ENCODE data around the gene WDR6. TPM values are rescaled to one million over a fixed set of nuclear protein-coding genes. Genes with fewer than 3 reads are reported as not detected.

Gene WDR6
- total RNA-seq, 2 experiments from 2014 or later, result 135 to 148 TPM

DNA sequence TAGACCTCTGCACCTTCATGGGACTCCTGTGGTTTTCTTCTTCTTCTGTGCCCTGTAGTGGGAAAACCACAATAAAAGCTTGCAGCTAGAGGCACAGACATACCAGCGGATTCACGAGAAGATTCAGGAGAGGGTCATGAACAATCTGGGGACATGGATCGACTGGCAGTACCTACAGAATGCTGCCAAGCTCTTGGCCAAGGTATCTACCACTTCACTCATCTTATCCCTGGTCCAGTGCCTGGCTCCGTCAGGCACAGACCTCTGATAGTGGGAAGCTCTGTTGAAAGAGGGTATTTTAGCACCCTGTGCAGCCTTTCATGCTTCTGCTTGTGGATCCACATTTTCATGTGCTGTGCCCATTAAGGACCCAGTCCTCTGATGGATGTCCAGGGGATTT is 26.9 kb upstream of the WDR6 start:
- Mint-ChIP-seq H3K4me3 (no peak overlapping the region), H3K27ac (no peak overlapping the region), H3K27me3 (no peaks in the 10 kb centered on the region), H3K9me3 (no peaks in the 10 kb centered on the region), H3K4me1 (peaks cover 2% of the 10 kb centered on the region), H3K36me3 (ENCODE audit: low read depth) (peaks cover 59% of the 10 kb centered on the region)
- ChIA-PET POLR2A (interaction anchor here (1.4 kb wide), 1 partner anchor 9 kb away, joined by 3 read pairs; no protein-coding TSS in a partner anchor), CTCF (interaction anchor here (0.6 to 1.0 kb wide), 2 partner anchors 27 to 109 kb away, joined by 3 to 4 read pairs; partner anchors contain the start of gene WDR6)
- DNase-seq, result no peak

DNA sequence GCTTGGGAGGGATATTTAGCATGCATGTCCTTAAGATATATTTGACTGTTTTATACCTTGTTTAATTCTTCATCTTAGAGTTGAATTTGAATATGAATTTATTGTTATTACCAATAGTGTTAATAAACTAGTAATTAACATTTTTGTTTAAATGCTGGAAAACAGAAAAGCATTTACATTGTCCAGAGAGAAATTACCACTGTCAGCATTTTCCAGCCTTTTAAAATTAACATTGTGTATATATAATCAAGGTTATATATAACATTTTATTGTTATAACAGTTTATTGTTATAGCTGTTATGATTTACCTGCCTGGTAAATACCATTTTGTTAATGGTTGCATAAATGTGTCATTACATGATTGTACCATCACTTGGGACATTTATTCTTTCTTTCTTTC is 25.2 kb upstream of the WDR6 start:
- Mint-ChIP-seq H3K27ac (no peak overlapping the region), H3K9me3 (no peaks in the 10 kb centered on the region), H3K27me3 (no peaks in the 10 kb centered on the region), H3K4me1 (peaks cover 2% of the 10 kb centered on the region), H3K4me3 (no peak overlapping the region), H3K36me3 (ENCODE audit: low read depth) (peaks cover 59% of the 10 kb centered on the region)
- no peak for DNase-seq
- CTCF ChIA-PET, result no interaction called here
- POLR2A ChIA-PET, result no interaction called here

DNA sequence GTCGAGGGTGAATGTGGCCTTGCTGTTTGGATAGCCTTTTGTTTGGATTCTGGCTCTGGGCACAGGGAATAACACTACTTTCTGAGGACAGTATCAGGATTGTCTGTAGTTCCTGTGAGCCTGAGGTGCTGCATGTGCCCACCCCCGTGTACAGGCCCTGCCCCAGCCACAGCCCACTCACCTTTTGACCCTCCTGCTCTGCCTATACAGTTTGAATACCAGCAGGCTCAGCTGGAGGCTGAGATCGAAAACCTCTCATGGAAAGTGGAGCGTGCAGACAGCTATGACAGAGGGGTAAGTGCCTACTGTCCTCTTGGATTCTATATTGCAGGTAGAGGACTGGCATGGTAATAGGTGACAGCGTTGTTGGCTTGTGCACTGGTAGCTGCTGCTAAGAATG is 24.5 kb upstream of the WDR6 start:
- ChIA-PET CTCF (no interaction called here), POLR2A (no interaction called here)
- Mint-ChIP-seq H3K27ac (no peak overlapping the region), H3K4me1 (peaks cover 3% of the 10 kb centered on the region), H3K27me3 (no peaks in the 10 kb centered on the region), H3K36me3 (ENCODE audit: low read depth) (peaks cover 57% of the 10 kb centered on the region), H3K9me3 (no peaks in the 10 kb centered on the region), H3K4me3 (no peak overlapping the region)
- no peak for DNase-seq

DNA sequence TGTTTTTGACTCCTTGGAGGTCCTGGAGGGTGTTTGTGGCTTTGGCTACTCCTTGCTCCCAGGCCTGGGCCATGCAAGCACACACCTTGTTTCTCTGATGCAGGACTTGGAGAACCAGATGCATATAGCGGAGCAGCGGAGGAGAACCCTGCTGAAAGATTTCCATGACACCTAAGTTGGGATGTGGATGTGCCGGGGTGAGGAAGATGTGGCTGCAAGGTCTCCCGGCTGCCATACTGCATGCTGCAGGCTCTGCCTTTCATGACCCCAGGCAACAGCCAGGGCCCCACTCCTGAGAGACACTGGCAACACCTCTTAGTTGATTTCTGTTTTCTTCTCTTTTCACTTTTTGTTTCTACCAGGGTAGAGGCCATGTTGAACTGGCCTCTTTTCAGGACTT is 24.1 kb upstream of the WDR6 start:
- no peak overlapping the region for H3K4me3 Mint-ChIP-seq
- H3K9me3 Mint-ChIP-seq, result no peaks in the 10 kb centered on the region
- no peak overlapping the region for H3K27ac Mint-ChIP-seq
- ChIA-PET POLR2A (no interaction called here), CTCF (no interaction called here)
- no peak for DNase-seq
- H3K4me1 Mint-ChIP-seq, result peaks cover 7% of the 10 kb centered on the region
- no peaks in the 10 kb centered on the region for H3K27me3 Mint-ChIP-seq
- peaks cover 53% of the 10 kb centered on the region for H3K36me3 Mint-ChIP-seq (ENCODE audit: low read depth)

DNA sequence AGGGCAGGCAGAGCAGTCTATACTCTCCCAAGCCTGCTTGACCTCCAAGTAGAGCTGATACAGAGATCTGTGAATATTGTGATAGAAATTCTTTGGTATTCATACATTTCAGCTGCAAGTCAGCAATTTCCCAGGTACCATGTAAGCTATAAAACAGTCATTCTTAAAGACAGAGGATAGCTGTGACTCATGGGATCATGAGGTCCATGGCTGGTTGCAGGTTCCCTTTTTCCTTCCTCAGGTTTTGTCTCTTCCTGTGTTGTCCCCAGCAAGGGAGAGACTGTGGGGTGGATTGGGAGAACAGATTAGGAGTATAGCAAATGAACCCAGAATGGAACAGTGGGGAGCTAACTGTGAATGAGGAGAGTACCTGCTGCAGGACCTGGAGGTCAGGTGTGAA is 22.5 kb upstream of the WDR6 start:
- Mint-ChIP-seq H3K36me3 (ENCODE audit: low read depth) (peaks cover 44% of the 10 kb centered on the region), H3K27ac (peak overlapping the region; percentile 54), H3K4me3 (no peak overlapping the region), H3K27me3 (no peaks in the 10 kb centered on the region), H3K9me3 (no peaks in the 10 kb centered on the region), H3K4me1 (peaks cover 16% of the 10 kb centered on the region)
- ChIA-PET CTCF (interaction anchor here (0.7 to 9.4 kb wide), 3 partner anchors 22 to 299 kb away, joined by 3 to 124 read pairs (median 3); partner anchors contain the start of genes NCKIPSD and WDR6), POLR2A (interaction anchor here (1.3 to 9.0 kb wide), 3 partner anchors 10 to 34 kb away, joined by 3 to 190 read pairs (median 10); partner anchors contain the start of genes DALRD3, NDUFAF3 and WDR6)
- no peak for DNase-seq

DNA sequence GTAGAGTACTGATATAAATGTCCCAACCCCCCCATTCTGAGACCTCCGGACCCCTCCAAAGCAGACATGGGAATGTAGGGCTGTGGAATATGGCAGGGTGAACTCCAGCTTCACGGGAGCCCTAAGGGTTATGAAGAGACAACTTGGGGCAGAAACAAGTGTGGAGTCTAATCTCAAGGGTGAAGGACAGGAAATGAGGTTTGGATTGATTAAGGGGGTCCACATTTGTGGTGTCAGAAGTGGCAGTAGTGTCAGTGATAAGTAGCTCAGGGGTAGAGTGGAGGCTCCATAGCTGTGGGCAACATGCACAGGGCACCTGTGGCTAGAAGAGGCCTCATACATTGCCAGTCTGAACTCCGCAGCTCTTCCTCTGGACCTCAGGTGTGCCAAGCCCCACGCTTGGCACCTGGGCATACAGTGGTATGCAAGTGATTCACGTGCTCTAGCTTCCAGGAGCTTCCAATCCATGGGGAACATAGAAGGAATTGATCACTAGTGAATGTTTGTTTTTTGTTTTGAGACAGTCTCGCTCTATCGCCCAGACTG is 21.3 kb upstream of the WDR6 start:
- Mint-ChIP-seq H3K27me3 (no peaks in the 10 kb centered on the region), H3K27ac (no peak overlapping the region), H3K4me3 (no peak overlapping the region), H3K36me3 (ENCODE audit: low read depth) (peaks cover 35% of the 10 kb centered on the region), H3K9me3 (no peaks in the 10 kb centered on the region), H3K4me1 (peaks cover 16% of the 10 kb centered on the region)
- POLR2A ChIA-PET, result interaction anchor here (2.2 to 9.0 kb wide), 4 partner anchors 11 to 43 kb away, joined by 10 to 190 read pairs (median 72); partner anchors contain the start of genes DALRD3, IMPDH2, NDUFAF3 and WDR6
- CTCF ChIA-PET, result interaction anchor here (0.9 to 9.4 kb wide), 3 partner anchors 21 to 80 kb away, joined by 3 to 124 read pairs (median 3); partner anchors contain the start of genes NDUFAF3 and WDR6
- no peak for DNase-seq

DNA sequence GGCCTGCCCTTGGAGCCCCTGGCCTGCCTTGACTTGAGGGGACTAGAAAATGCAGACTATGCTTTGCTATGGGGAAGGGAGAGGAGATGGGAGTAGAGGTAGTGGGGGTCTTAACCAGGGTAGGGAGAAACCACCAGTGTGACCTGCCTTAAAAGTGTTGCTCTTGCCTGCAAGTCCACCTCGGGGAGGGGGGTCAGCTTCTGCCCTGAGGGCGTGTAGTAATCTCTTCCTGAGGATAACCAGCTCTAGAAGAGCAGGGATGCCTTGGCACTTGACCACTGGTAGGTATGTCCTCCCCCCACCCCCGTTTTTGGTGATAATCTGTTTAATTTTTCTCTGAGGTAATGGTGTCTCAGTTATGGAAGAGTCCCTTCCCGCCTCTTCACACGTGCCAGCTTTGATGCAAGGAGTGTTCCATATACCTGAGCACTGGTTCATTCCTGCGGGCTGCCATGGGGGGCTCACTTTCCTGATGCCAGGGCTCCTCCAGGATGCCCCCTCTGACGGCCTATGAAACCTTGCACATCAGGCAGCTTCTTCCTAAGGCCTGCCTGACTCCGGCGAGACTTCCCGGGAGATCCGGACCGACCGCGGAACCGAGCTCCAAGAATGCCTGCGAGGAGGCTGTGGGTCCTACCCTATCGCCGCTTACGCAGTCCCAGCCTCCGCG is 17.9 kb upstream of the WDR6 start:
- peak overlapping the region; percentile 83 for H3K4me3 Mint-ChIP-seq
- peak overlapping the region; percentile 83 for H3K27ac Mint-ChIP-seq
- POLR2A ChIA-PET, result interaction anchor here (0.9 to 9.0 kb wide), 10 partner anchors 10 to 175 kb away, joined by 3 to 190 read pairs (median 4); partner anchors contain the start of genes ARIH2, DALRD3, IMPDH2 and NDUFAF3
- H3K36me3 Mint-ChIP-seq (ENCODE audit: low read depth), result peaks cover 23% of the 10 kb centered on the region
- CTCF ChIA-PET, result interaction anchor here (0.9 to 9.4 kb wide), 14 partner anchors 11 to 479 kb away, joined by 3 to 124 read pairs (median 4); partner anchors contain the start of genes DALRD3, IMPDH2, NDUFAF3 and PRKAR2A
- no peak for DNase-seq
- peaks cover 40% of the 10 kb centered on the region for H3K4me1 Mint-ChIP-seq
- H3K27me3 Mint-ChIP-seq, result no peaks in the 10 kb centered on the region
- H3K9me3 Mint-ChIP-seq, result no peaks in the 10 kb centered on the region

DNA sequence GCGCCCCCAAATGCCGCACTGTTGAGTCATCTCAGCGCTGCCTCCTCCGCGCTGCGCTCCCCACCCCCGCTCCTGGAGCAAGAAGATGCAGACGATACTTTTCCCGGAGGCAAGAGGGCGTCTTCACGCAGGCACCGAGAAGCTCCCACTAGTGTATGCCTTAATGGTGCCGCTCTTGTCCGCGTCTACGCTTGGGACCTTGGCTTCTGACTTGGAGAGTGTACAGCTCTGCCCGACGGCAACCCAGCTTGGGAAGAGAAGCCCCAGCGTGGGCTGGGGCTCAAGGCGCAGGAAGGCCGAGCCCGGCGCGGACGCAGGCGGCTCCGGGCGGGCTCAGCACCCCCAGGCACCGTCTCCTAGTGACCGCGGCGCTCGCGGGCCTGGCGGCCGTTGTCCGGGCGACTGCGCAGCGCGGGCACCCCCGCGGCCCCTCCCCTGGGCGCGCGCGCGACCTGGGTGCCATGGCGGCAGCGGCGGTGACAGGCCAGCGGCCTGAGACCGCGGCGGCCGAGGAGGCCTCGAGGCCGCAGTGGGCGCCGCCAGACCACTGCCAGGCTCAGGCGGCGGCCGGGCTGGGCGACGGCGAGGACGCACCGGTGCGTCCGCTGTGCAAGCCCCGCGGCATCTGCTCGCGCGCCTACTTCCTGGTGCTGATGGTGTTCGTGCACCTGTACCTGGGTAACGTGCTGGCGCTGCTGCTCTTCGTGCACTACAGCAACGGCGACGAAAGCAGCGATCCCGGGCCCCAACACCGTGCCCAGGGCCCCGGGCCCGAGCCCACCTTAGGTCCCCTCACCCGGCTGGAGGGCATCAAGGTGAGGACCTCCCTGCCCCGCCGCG is 17.2 kb upstream of the WDR6 start, which contains the start of gene P4HTM:
P4HTM (plus strand) TSS at position 446 of the 840 bp plus-strand sequence; CDS start at position 462, 16 bp downstream.
- peaks cover 19% of the 10 kb centered on the region for H3K36me3 Mint-ChIP-seq (ENCODE audit: low read depth)
- ChIA-PET CTCF (interaction anchor here (0.9 to 9.4 kb wide), 12 partner anchors 10 to 478 kb away, joined by 3 to 124 read pairs (median 4); partner anchors contain the start of genes DALRD3, IMPDH2, NDUFAF3 and QRICH1), POLR2A (interaction anchor here (0.9 to 9.0 kb wide), 11 partner anchors 10 to 273 kb away, joined by 3 to 190 read pairs (median 4); partner anchors contain the start of genes ARIH2, DALRD3, IMPDH2 and IP6K2)
- peak within 1 kb of the TSS; percentile 92 for H3K4me3 Mint-ChIP-seq
- H3K9me3 Mint-ChIP-seq, result no peaks in the 10 kb centered on the region
- no peaks in the 10 kb centered on the region for H3K27me3 Mint-ChIP-seq
- DNase-seq, result peak; percentile 79
- H3K4me1 Mint-ChIP-seq, result peaks cover 45% of the 10 kb centered on the region
- peak within 1 kb of the TSS; percentile 90 for H3K27ac Mint-ChIP-seq

DNA sequence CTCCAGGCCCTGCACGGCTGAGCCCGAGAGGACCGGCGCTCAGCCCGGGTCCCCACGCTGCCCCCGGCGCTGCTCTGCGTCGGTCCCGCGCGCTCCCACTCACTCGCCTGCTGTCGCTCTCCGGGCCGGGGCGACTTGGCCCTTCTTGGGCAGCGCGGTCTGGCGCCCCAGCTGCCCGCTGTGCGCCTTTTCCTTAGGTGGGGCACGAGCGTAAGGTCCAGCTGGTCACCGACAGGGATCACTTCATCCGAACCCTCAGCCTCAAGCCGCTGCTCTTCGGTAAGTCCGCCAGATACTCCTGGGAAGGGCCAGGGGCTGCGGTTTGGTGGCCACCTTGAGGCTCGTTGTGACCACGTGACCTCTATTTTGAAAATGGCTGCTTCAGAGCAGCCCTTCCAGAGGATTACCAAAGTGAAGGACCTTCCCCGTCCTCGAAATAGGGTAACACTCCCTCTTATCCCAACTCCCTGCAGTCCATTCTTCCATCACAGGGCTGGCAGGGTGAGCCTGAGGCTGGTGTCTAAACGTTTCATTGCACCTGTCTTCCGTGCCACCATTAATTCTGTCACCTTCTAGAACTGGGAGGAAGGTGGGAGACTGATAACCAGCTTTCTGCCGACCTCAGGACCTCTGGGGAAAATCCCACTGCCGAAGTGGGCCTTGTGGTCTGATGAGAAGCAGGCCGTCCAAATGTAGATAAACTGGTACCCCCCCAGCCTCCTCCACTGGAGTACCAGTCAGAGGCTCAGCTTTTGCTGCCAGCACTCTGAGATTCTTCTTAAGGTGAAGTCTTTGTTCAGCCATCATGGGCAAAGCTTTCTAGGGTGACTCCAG is 16.3 kb upstream of the WDR6 start:
- Mint-ChIP-seq H3K9me3 (no peaks in the 10 kb centered on the region), H3K27ac (peak overlapping the region; percentile 90), H3K4me3 (peak overlapping the region; percentile 92), H3K36me3 (ENCODE audit: low read depth) (peaks cover 18% of the 10 kb centered on the region), H3K27me3 (no peaks in the 10 kb centered on the region), H3K4me1 (peaks cover 49% of the 10 kb centered on the region)
- ChIA-PET CTCF (interaction anchor here (1.0 to 9.4 kb wide), 4 partner anchors 9 to 103 kb away, joined by 4 to 124 read pairs (median 50); partner anchors contain the start of genes DALRD3, NDUFAF3, QRICH1 and WDR6), POLR2A (interaction anchor here (0.8 to 9.0 kb wide), 10 partner anchors 9 to 274 kb away, joined by 3 to 190 read pairs (median 6); partner anchors contain the start of genes ARIH2, DALRD3, IMPDH2 and IP6K2)
- DNase-seq, result peak; percentile 58

DNA sequence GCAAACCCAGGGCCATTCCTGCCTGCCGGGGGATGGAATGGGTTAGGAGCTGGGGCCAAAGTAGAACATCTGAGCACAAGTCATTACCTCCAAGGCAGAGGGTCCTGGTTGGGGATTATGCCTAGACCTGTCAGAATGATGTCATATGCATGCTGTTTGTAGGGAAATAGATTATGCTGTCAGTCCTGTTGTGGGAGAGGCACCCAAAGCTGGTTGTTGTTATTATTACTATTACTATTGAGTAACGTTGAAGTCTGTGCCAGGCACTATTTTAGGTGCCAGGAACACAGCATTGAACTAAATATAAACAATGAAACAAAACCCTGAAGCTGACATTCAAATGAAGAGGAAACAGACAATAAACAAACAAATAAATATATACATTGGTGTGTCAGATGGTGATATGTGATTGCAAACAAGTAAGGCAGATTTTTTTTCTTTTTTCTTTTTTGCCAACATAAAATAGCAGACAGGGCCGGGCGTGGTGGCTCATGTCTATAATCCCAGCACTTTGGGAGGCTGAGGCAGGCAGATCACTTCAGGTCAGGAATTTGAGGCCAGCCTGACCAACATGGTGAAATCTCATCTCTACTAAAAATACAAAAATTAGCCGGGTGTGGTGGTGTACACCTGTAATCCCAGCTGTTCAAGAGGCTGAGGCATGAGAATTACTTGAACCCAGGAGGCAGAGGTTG is 15.2 kb upstream of the WDR6 start:
- ChIA-PET POLR2A (interaction anchor here (0.8 to 9.0 kb wide), 4 partner anchors 15 to 102 kb away, joined by 3 to 190 read pairs (median 69); partner anchors contain the start of genes DALRD3, NDUFAF3, QRICH1 and WDR6), CTCF (interaction anchor here (0.9 to 9.4 kb wide), 5 partner anchors 15 to 276 kb away, joined by 3 to 124 read pairs (median 4); partner anchors contain the start of genes DALRD3, NDUFAF3, QRICH1 and WDR6)
- H3K27ac Mint-ChIP-seq, result peak overlapping the region; percentile 90
- DNase-seq, result no peak
- H3K9me3 Mint-ChIP-seq, result no peaks in the 10 kb centered on the region
- H3K4me3 Mint-ChIP-seq, result peak overlapping the region; percentile 92
- H3K36me3 Mint-ChIP-seq (ENCODE audit: low read depth), result peaks cover 15% of the 10 kb centered on the region
- no peaks in the 10 kb centered on the region for H3K27me3 Mint-ChIP-seq
- H3K4me1 Mint-ChIP-seq, result peaks cover 49% of the 10 kb centered on the region

DNA sequence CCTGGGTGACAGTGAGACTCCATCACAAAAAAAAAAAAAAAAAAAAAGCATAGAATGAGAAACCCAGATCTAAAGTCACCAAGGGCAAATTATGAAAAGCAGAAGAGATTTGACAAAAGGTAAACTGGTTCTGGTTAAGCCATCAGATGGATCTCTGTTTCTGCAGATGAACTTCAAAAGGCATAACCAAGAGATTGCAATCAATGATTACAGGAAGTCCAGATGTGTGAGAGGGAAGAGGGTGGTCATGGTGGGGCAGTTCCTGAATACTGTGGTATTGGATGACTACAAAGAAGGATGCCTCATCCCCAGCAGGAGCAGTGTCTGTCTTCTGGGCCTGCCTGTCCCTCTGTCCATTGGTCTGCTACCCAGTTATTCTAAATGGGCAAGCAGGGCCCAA is 13.4 kb upstream of the WDR6 start:
- no peak for DNase-seq
- H3K27me3 Mint-ChIP-seq, result no peaks in the 10 kb centered on the region
- peaks cover 15% of the 10 kb centered on the region for H3K36me3 Mint-ChIP-seq (ENCODE audit: low read depth)
- ChIA-PET POLR2A (interaction anchor here (1.0 to 1.8 kb wide), 2 partner anchors 13 to 27 kb away, joined by 4 to 10 read pairs; partner anchors contain the start of genes NDUFAF3 and WDR6), CTCF (no interaction called here)
- no peaks in the 10 kb centered on the region for H3K9me3 Mint-ChIP-seq
- no peak overlapping the region for H3K27ac Mint-ChIP-seq
- H3K4me3 Mint-ChIP-seq, result no peak overlapping the region
- H3K4me1 Mint-ChIP-seq, result peaks cover 43% of the 10 kb centered on the region
